ENCODE measurements around the gene IQCE. TPM values are rescaled to one million over a fixed set of nuclear protein-coding genes. Genes with fewer than 3 reads are reported as not detected.

IQCE gene
- polyA plus RNA-seq, 3 donors: 1.8 to 8.4 (median 3.0) TPM

GRCh38 chr7:2568521-2569223, 9.9 kb downstream of the IQCE start:
- no peaks in the 10 kb centered on the region for H3K9me3 Mint-ChIP-seq
- Histone ChIP-seq H3K27me3 (ENCODE audit: control insufficient read depth in 2 of 2, insufficient read depth in 2 of 2, low read length in 2 of 2) (no peaks in the 10 kb centered on the region), H3K79me2 (ENCODE audit: insufficient read depth, low read length) (no peaks in the 10 kb centered on the region), H4K20me1 (ENCODE audit: insufficient read depth, low read length) (peaks cover 4% of the 10 kb centered on the region), H3K9ac (ENCODE audit: insufficient read depth, low read length, poor library complexity, severe bottlenecking) (no peak overlapping the region), H3K9me3 (replicated peaks in 1 of 2; ENCODE audit: control insufficient read depth in 1 of 2, insufficient read depth in 1 of 2, low read length in 2 of 2) (no peaks in the 10 kb centered on the region), H3K36me3 (replicated peaks in 1 of 2; ENCODE audit: control insufficient read depth in 1 of 2, insufficient read depth in 2 of 2, low read length in 2 of 2) (peaks cover 21 to 43% of the 10 kb centered on the region in 2 donors), H3K27ac (ENCODE audit: low read depth in 1 of 2, low read length in 2 of 2) (no peak overlapping the region), H3K4me2 (replicated peaks; ENCODE audit: extremely low read depth, low read length, poor library complexity, severe bottlenecking) (no peak overlapping the region), H3K4me1 (ENCODE audit: control insufficient read depth in 1 of 2, insufficient read depth in 2 of 2, low read length in 2 of 2) (peaks cover 8 to 9% of the 10 kb centered on the region in 2 donors), H2AFZ (ENCODE audit: insufficient read depth, low read depth, low read length, poor library complexity, severe bottlenecking) (no peak overlapping the region), H3K4me3 (replicated peaks in 1 of 3; ENCODE audit: low read depth in 2 of 3, low read length in 3 of 3) (no peak overlapping the region)
- H3K36me3 Mint-ChIP-seq: peaks cover 50 to 62% of the 10 kb centered on the region in 2 donors
- WGBS (ENCODE audit: insufficient coverage): 99% methylated on average over 14 of the region's 24 CpGs
- no peak for DNase-seq
- no peak overlapping the region for H3K4me3 Mint-ChIP-seq
- peaks cover 8% of the 10 kb centered on the region for H3K4me1 Mint-ChIP-seq
- H3K27ac Mint-ChIP-seq: no peak overlapping the region
- H3K27me3 Mint-ChIP-seq (ENCODE audit: low read depth in 3 of 3): peaks cover 0 to 4% (median 0%) of the 10 kb centered on the region in 3 donors
- TF ChIP-seq CTCF (IDR thresholded peaks at IDR 0.05): no peak
- intact Hi-C loops (cut with micrococcal nuclease): loop anchor here in 1 of 2 donors (10.0 kb wide), 1 partner anchor 94 kb away; the partner anchor contains the start of gene GRIFIN

GRCh38 chr7:2569421-2569820, 10.6 kb downstream of the IQCE start:
- no peak overlapping the region for H3K4me3 ChIP-seq (replicated peaks in 1 of 3; ENCODE audit: low read depth in 2 of 3, low read length in 3 of 3)
- H3K79me2 ChIP-seq (ENCODE audit: insufficient read depth, low read length): no peaks in the 10 kb centered on the region
- no peak overlapping the region for H3K27ac ChIP-seq (ENCODE audit: low read depth in 1 of 2, low read length in 2 of 2)
- Mint-ChIP-seq H3K4me1 (peaks cover 8% of the 10 kb centered on the region), H3K27me3 (ENCODE audit: low read depth in 3 of 3) (peaks cover 0 to 4% (median 0%) of the 10 kb centered on the region in 3 donors), H3K36me3 (peaks cover 58 to 69% of the 10 kb centered on the region in 2 donors), H3K27ac (no peak overlapping the region), H3K4me3 (no peak overlapping the region), H3K9me3 (no peaks in the 10 kb centered on the region)
- intact Hi-C loops (cut with micrococcal nuclease): loop anchor here in 1 of 2 donors (10.0 kb wide), 1 partner anchor 95 kb away; the partner anchor contains the start of gene GRIFIN
- H2AFZ ChIP-seq (ENCODE audit: insufficient read depth, low read depth, low read length, poor library complexity, severe bottlenecking): no peak overlapping the region
- H3K9ac ChIP-seq (ENCODE audit: insufficient read depth, low read length, poor library complexity, severe bottlenecking): no peak overlapping the region
- peaks cover 29 to 50% of the 10 kb centered on the region in 2 donors for H3K36me3 ChIP-seq (replicated peaks in 1 of 2; ENCODE audit: control insufficient read depth in 1 of 2, insufficient read depth in 2 of 2, low read length in 2 of 2)
- no peak for TF ChIP-seq CTCF (IDR thresholded peaks at IDR 0.05)
- H4K20me1 ChIP-seq (ENCODE audit: insufficient read depth, low read length): peaks cover 4% of the 10 kb centered on the region
- WGBS (ENCODE audit: insufficient coverage): 96% methylated on average over 8 of the region's 14 CpGs
- no peak overlapping the region for H3K4me2 ChIP-seq (replicated peaks; ENCODE audit: extremely low read depth, low read length, poor library complexity, severe bottlenecking)
- H3K4me1 ChIP-seq (ENCODE audit: control insufficient read depth in 1 of 2, insufficient read depth in 2 of 2, low read length in 2 of 2): peaks cover 8 to 9% of the 10 kb centered on the region in 2 donors
- no peaks in the 10 kb centered on the region for H3K9me3 ChIP-seq (replicated peaks in 1 of 2; ENCODE audit: control insufficient read depth in 1 of 2, insufficient read depth in 1 of 2, low read length in 2 of 2)
- no peaks in the 10 kb centered on the region for H3K27me3 ChIP-seq (ENCODE audit: control insufficient read depth in 2 of 2, insufficient read depth in 2 of 2, low read length in 2 of 2)
- no peak for DNase-seq

Data from CD14-positive monocyte (primary cell).